HepG2 (cell line): ENCODE results near the gene PGM3.

Experiments
- ARNTL ChIP-seq: sonication (generic); formaldehyde crosslinking; IDR thresholded peaks from 2 replicates; pipeline ENCODE4 v1.4.0; 2020; ENCODE audit warnings: mild to moderate bottlenecking, missing genetic modification reagents
- CBFB ChIP-seq: sonication (generic); formaldehyde crosslinking; IDR thresholded peaks from 2 replicates; pipeline ENCODE4 v1.4.0; 2020; ENCODE audit warnings: missing genetic modification reagents
- FOXM1 ChIP-seq: sonication (generic); formaldehyde crosslinking; IDR thresholded peaks from 2 replicates; pipeline ENCODE4 v1.5.0; 2020; ENCODE audit warnings: missing genetic modification reagents
- POLR2A ChIP-seq, 2 experiments: IDR thresholded peaks; 2 replicates each; pipeline ENCODE4 v1.6.1; 2011; ENCODE audit warnings: low read depth in 2 of 2, low read length in 2 of 2, mild to moderate bottlenecking in 1 of 2, moderate library complexity in 1 of 2; ENCODE audit not compliant: insufficient read depth in 1 of 2
- TF ChIP-seq, protein P1 (sequence below): IDR thresholded peaks from 2 replicates; pipeline ENCODE4 v1.6.1; 2016
- TF ChIP-seq, protein P2 (sequence below): conservative IDR thresholded peaks from 2 replicates; pipeline ENCODE4 v1.6.1; 2018; ENCODE audit warnings: missing genetic modification reagents
- TF ChIP-seq, protein P3 (sequence below): sonication (generic); formaldehyde crosslinking; IDR thresholded peaks from 2 replicates; pipeline ENCODE4 v1.5.0; 2020; ENCODE audit warnings: mild to moderate bottlenecking, missing genetic modification reagents, moderate library complexity
- TF ChIP-seq, protein P4 (sequence below): IDR thresholded peaks from 2 replicates; pipeline ENCODE4 v1.6.1; 2012; ENCODE audit warnings: inconsistent platforms

- TF ChIP-seq POLR2A (IDR thresholded peaks at IDR 0.05; ENCODE audit: insufficient read depth in 1 of 2, low read depth in 2 of 2, low read length in 2 of 2) = no peak
- no peak for TF ChIP-seq CBFB
- TF ChIP-seq, protein P1, sequence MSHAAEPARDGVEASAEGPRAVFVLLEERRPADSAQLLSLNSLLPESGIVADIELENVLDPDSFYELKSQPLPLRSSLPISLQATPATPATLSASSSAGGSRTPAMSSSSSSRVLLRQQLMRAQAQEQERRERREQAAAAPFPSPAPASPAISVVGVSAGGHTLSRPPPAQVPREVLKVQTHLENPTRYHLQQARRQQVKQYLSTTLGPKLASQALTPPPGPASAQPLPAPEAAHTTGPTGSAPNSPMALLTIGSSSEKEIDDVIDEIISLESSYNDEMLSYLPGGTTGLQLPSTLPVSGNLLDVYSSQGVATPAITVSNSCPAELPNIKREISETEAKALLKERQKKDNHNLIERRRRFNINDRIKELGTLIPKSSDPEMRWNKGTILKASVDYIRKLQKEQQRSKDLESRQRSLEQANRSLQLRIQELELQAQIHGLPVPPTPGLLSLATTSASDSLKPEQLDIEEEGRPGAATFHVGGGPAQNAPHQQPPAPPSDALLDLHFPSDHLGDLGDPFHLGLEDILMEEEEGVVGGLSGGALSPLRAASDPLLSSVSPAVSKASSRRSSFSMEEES (CRISPR knock-in tag) = no peak
- TF ChIP-seq, protein P2, sequence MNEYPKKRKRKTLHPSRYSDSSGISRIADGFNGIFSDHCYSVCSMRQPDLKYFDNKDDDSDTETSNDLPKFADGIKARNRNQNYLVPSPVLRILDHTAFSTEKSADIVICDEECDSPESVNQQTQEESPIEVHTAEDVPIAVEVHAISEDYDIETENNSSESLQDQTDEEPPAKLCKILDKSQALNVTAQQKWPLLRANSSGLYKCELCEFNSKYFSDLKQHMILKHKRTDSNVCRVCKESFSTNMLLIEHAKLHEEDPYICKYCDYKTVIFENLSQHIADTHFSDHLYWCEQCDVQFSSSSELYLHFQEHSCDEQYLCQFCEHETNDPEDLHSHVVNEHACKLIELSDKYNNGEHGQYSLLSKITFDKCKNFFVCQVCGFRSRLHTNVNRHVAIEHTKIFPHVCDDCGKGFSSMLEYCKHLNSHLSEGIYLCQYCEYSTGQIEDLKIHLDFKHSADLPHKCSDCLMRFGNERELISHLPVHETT = no peak
- TF ChIP-seq, protein P3, sequence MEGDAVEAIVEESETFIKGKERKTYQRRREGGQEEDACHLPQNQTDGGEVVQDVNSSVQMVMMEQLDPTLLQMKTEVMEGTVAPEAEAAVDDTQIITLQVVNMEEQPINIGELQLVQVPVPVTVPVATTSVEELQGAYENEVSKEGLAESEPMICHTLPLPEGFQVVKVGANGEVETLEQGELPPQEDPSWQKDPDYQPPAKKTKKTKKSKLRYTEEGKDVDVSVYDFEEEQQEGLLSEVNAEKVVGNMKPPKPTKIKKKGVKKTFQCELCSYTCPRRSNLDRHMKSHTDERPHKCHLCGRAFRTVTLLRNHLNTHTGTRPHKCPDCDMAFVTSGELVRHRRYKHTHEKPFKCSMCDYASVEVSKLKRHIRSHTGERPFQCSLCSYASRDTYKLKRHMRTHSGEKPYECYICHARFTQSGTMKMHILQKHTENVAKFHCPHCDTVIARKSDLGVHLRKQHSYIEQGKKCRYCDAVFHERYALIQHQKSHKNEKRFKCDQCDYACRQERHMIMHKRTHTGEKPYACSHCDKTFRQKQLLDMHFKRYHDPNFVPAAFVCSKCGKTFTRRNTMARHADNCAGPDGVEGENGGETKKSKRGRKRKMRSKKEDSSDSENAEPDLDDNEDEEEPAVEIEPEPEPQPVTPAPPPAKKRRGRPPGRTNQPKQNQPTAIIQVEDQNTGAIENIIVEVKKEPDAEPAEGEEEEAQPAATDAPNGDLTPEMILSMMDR (CRISPR knock-in tag) = no peak
- TF ChIP-seq, protein P4, sequence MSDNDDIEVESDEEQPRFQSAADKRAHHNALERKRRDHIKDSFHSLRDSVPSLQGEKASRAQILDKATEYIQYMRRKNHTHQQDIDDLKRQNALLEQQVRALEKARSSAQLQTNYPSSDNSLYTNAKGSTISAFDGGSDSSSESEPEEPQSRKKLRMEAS = no peak
- no peak for TF ChIP-seq ARNTL (CRISPR knock-in tag)
- no peak for TF ChIP-seq FOXM1 (CRISPR knock-in tag)
Observed at GRCh38 chr6:83199173-83199862, 6.3 kb upstream of the PGM3 start.
